ENCODE results near the gene NAPA. TPM values are rescaled to one million over a fixed set of nuclear protein-coding genes. Genes with fewer than 3 reads are reported as not detected.

The NAPA gene
- total and polyA plus RNA-seq, 10 donors: 51.3 to 171 (median 89.8) TPM

GRCh38 chr19:47494729-47495128, 20.1 kb downstream of the NAPA start:
- TF ChIP-seq CTCF (IDR thresholded peaks at IDR 0.05 in 8 of 11, conservative IDR thresholded peaks at IDR 0.05 in 3 of 11): no peak
- no peak for TF ChIP-seq POLR2AphosphoS5 (IDR thresholded peaks at IDR 0.05)
- TF ChIP-seq POLR2A (IDR thresholded peaks at IDR 0.05): no peak
- no peaks in the 10 kb centered on the region for H3K27me3 ChIP-seq (replicated peaks in 1 of 7)
- DNase-seq: no peak
- intact Hi-C loops (cut with DNase I; ENCODE audit: low total_unique reads): no loop called here
- no peak overlapping the region for H3K4me3 ChIP-seq
- WGBS, 5 donors: 39 to 54% (median 42%) methylated on average over 9 of the region's 9 CpGs
- no peak overlapping the region for H3K27ac ChIP-seq
- H3K9me3 ChIP-seq: no peaks in the 10 kb centered on the region
- peaks cover 0 to 100% (median 70%) of the 10 kb centered on the region in 6 donors for H3K36me3 ChIP-seq
- peaks cover 0 to 14% (median 0%) of the 10 kb centered on the region in 6 donors for H3K4me1 ChIP-seq

DNA sequence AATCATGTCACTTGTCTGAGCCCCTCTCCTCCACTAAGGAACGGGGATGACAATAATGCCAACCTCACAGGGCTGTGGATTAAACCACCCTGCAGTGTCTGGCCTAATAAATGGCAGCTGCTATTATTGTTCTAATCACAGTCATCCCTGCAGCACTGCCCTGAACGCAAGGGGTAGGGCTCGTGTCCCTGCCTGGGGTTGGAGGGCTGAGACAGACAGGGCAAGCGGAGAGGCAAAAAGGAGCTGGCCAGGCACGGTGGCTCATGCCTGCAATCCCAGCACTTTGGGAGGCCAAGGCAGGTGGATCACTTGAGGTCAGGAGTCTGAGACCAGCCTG, 20.7 kb downstream of the NAPA start:
- Histone ChIP-seq H3K9me3 (no peaks in the 10 kb centered on the region), H3K4me1 (peaks cover 0 to 14% (median 0%) of the 10 kb centered on the region in 6 donors), H3K27me3 (replicated peaks in 1 of 7) (no peaks in the 10 kb centered on the region), H3K4me3 (no peak overlapping the region), H3K36me3 (peaks cover 0 to 100% (median 70%) of the 10 kb centered on the region in 6 donors), H3K27ac (no peak overlapping the region)
- WGBS, 5 donors: 89 to 95% (median 91%) methylated on average over 5 of the region's 5 CpGs
- TF ChIP-seq POLR2A (IDR thresholded peaks at IDR 0.05) (no peak), POLR2AphosphoS5 (IDR thresholded peaks at IDR 0.05) (peak in 1 of 3 donors; percentile 5), CTCF (IDR thresholded peaks at IDR 0.05 in 8 of 11, conservative IDR thresholded peaks at IDR 0.05 in 3 of 11) (no peak)
- no peak for DNase-seq
- intact Hi-C loops (cut with DNase I; ENCODE audit: low total_unique reads): no loop called here

GRCh38 chr19:47493378-47494210, 21.3 kb downstream of the NAPA start:
- Histone ChIP-seq H3K4me1 (peaks cover 0 to 14% (median 0%) of the 10 kb centered on the region in 6 donors), H3K27ac (no peak overlapping the region), H3K27me3 (replicated peaks in 1 of 7) (no peaks in the 10 kb centered on the region), H3K9me3 (no peaks in the 10 kb centered on the region), H3K4me3 (no peak overlapping the region), H3K36me3 (peaks cover 0 to 100% (median 68%) of the 10 kb centered on the region in 6 donors)
- intact Hi-C loops (cut with DNase I; ENCODE audit: low total_unique reads): no loop called here
- 84 to 88% (median 85%) methylated on average over 15 to 18 of the region's 18 CpGs for WGBS, 5 donors
- DNase-seq: peak; percentile 46
- TF ChIP-seq POLR2AphosphoS5 (IDR thresholded peaks at IDR 0.05) (peak in 1 of 3 donors; percentile 3), CTCF (IDR thresholded peaks at IDR 0.05 in 8 of 11, conservative IDR thresholded peaks at IDR 0.05 in 3 of 11) (no peak)

DNA sequence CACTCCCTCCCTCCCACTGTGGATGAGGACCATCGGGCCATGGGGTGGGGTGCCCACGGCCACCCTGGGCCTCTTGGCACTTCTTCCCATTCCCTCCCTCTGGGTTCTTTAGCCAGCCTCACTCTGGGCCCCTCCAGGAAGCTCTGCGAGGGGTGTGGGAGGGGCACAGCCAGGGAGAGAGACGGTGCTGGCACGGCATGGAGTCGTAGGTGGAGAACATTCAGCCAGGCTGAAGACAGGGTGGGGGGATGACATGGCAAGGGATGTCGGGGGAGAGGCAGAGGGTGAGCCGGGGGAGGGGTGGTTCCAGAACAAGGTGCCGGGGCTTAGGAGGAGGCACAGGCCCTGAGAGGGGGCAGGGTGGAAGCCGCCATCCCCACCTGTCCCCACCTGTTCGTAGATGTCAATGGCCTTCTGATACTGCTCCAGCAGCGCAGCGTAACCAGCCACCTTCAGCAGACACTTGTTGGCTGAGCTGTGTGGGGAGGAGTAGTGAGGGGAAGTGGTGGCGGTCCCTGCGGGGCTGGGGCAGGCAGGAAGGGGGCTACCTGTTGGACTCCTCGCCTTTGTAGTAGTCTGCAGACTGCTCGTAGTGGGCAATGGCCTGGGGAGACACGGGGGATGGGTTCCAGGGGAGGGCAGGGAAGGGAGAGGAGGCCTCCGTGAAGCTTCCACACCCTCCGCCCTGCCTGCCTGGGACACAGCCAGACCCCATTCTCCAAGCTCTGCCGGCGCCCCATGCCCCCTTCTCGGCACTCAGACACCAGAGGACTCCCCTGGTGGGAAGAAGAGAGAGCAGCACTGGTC, 22.1 kb downstream of the NAPA start:
- Histone ChIP-seq H3K36me3 (peaks cover 0 to 100% (median 63%) of the 10 kb centered on the region in 6 donors), H3K4me1 (peaks cover 0 to 17% (median 0%) of the 10 kb centered on the region in 6 donors), H3K27ac (no peak overlapping the region), H3K4me3 (no peak overlapping the region), H3K27me3 (replicated peaks in 1 of 7) (no peaks in the 10 kb centered on the region), H3K9me3 (no peaks in the 10 kb centered on the region)
- intact Hi-C loops (cut with DNase I; ENCODE audit: low total_unique reads): no loop called here
- no peak for DNase-seq
- TF ChIP-seq POLR2AphosphoS5 (IDR thresholded peaks at IDR 0.05) (peak in 1 of 3 donors; percentile 20), CTCF (IDR thresholded peaks at IDR 0.05 in 8 of 11, conservative IDR thresholded peaks at IDR 0.05 in 3 of 11) (no peak)
- 60 to 72% (median 63%) methylated on average over 20 to 23 of the region's 23 CpGs for WGBS, 5 donors

Data from spleen (tissue), 11 donors.